Activated CD8-positive, alpha-beta memory T cell treated with anti-CD3 and anti-CD28 coated beads for 48 hours (primary cell): ENCODE data around the gene MEAF6.

ENCODE experiments used
- DNase-seq, 3 experiments: peaks; one replicate each; pipeline ENCODE4 v3.0.0-alpha.2; 2020; ENCODE audit warnings: low read depth in 2 of 3, low spot score in 2 of 3

MEAF6 gene

DNA sequence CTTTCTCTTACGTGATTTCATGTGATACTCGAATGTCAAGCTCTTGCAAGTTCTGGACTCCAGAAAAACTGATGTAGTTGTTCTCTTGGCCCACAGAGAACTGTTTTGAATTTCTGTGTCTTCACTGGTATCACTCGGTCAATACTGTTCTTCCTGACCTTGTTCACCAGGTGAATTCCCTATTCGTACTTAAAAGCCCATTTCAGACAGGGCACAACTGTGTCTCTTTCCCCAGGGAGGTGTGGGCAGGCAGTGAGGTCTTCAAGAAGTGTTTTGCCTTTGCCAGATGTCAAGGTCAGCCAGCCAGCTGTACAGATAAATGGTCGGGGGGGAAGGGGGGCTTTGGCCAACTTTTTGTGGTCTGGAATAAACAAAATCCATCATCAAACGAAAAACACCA, 67.7 kb downstream of the MEAF6 start:
- DNase-seq: no peak

DNA sequence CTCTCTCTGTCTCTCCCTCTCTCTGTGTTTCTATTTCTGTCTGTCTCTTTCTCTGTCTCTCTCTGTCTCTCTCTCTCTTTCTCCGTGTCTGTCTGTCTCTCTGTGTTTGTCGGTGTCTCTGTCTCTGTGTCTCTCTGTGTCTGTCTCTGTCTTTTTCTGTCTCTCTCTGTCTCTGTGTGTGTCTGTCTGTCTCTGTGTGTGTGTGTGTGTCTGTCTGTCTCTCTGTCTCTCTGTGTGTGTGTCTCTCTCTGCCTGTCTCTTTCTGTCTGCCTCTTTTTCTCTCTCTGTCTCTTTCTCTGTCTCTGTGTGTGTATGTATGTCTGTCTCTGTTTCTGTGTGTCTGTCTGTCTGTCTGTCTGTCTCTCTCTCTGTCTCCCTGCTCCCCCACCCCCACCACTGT, 71.9 kb downstream of the MEAF6 start:
- no peak for DNase-seq
